HEK293 (cell line): ENCODE measurements around the gene CHRNA7.

ENCODE experiments used
- CTCF ChIA-PET: fragments of 350-600 bp; formaldehyde crosslinking; extraction: SDS; loops from one replicate; lab custom pipeline; 2021; ENCODE audit warnings: antibody characterized with exemption; lab: Yijun Ruan, JAX
- POLR2A ChIA-PET: fragments of 300-600 bp; formaldehyde crosslinking; extraction: SDS; loops from one replicate; lab custom pipeline; 2020; ENCODE audit warnings: antibody characterized with exemption, inconsistent platforms; lab: Yijun Ruan, JAX
- H3K27ac ChIP-seq: fragments of 200-500 bp; sonication (Bioruptor generic); 2 replicates; pipeline ENCODE4 v1.5.1; 2014; ENCODE audit warnings: low read depth, low read length, control low read depth, inconsistent platforms; ENCODE audit errors: extremely low read depth
- H3K36me3 ChIP-seq, 2 experiments: fragments of 200-500 bp in 1 of 2; sonication (Bioruptor generic) in 1 of 2; 1 replicate in 1 of 2; 2 replicates in 1 of 2; pipeline ENCODE4 v1.5.1; 2014 to 2017; ENCODE audit warnings: inconsistent platforms in 2 of 2, low read length in 2 of 2; ENCODE audit not compliant: control insufficient read depth in 2 of 2, insufficient read depth in 1 of 2
- H3K4me1 ChIP-seq: fragments of 200-500 bp; sonication (Bioruptor generic); 2 replicates; pipeline ENCODE4 v1.5.1; 2014; ENCODE audit warnings: mild to moderate bottlenecking, low read length, inconsistent platforms; ENCODE audit not compliant: control insufficient read depth, insufficient read depth
- H3K4me3 ChIP-seq: 2 replicates; pipeline ENCODE4 v1.5.1; 2011; ENCODE audit warnings: low read depth, mild to moderate bottlenecking, control low read depth, low read length, moderate library complexity
- H3K9me3 ChIP-seq: fragments of 200-500 bp; sonication (Bioruptor generic); 2 replicates; pipeline ENCODE4 v1.5.1; 2014; ENCODE audit warnings: low read depth, low read length, inconsistent platforms; ENCODE audit not compliant: control insufficient read depth, insufficient read depth
- AEBP2 ChIP-seq: fragments of 450-650 bp; formaldehyde crosslinking; IDR thresholded peaks from 2 replicates; pipeline ENCODE4 v1.5.1; 2016; ENCODE audit warnings: missing biosample characterization, missing genetic modification characterization, borderline replicate concordance
- GLI2 ChIP-seq: fragments of 450-650 bp; formaldehyde crosslinking; IDR thresholded peaks from 2 replicates; pipeline ENCODE4; 2017; ENCODE audit warnings: missing biosample characterization, missing genetic modification characterization, low read depth, borderline replicate concordance
- IKZF3 ChIP-seq: fragments of 450-650 bp; IDR thresholded peaks from 2 replicates; pipeline ENCODE4 v1.5.0; 2018; ENCODE audit warnings: missing biosample characterization, mild to moderate bottlenecking, missing genetic modification characterization, moderate library complexity
- ZBTB11 ChIP-seq: fragments of 450-650 bp; formaldehyde crosslinking; conservative IDR thresholded peaks from 2 replicates; pipeline ENCODE4 v1.5.1; 2016; ENCODE audit warnings: low read depth, missing biosample characterization, missing genetic modification characterization
- ZBTB21 ChIP-seq: fragments of 450-650 bp; formaldehyde crosslinking; IDR thresholded peaks from 2 replicates; pipeline ENCODE4 v1.5.1; 2017; ENCODE audit warnings: missing biosample characterization, missing genetic modification characterization
- ZFHX2 ChIP-seq: fragments of 450-650 bp; formaldehyde crosslinking; conservative IDR thresholded peaks from 2 replicates; pipeline ENCODE4 v1.5.1; 2016; ENCODE audit warnings: missing biosample characterization, missing genetic modification characterization
- ZNF114 ChIP-seq: fragments of 450-650 bp; formaldehyde crosslinking; IDR thresholded peaks from 2 replicates; pipeline ENCODE4 v1.5.0; 2017; ENCODE audit warnings: missing biosample characterization, missing genetic modification characterization
- ZNF221 ChIP-seq: fragments of 450-650 bp; formaldehyde crosslinking; IDR thresholded peaks from 2 replicates; pipeline ENCODE4 v1.5.1; 2017; ENCODE audit warnings: missing biosample characterization, missing genetic modification characterization, borderline replicate concordance
- ZNF266 ChIP-seq: fragments of 450-650 bp; formaldehyde crosslinking; IDR thresholded peaks from 2 replicates; pipeline ENCODE4 v1.5.1; 2016; ENCODE audit warnings: missing biosample characterization, missing genetic modification characterization, low read depth
- ZNF366 ChIP-seq: fragments of 450-650 bp; formaldehyde crosslinking; conservative IDR thresholded peaks from 2 replicates; pipeline ENCODE4 v1.5.1; 2016; ENCODE audit warnings: missing biosample characterization, missing genetic modification characterization
- ZNF426 ChIP-seq: fragments of 450-650 bp; formaldehyde crosslinking; IDR thresholded peaks from 2 replicates; pipeline ENCODE4 v1.5.1; 2017; ENCODE audit warnings: missing biosample characterization, missing genetic modification characterization, mild to moderate bottlenecking, inconsistent platforms, moderate library complexity
- ZNF501 ChIP-seq: fragments of 450-650 bp; formaldehyde crosslinking; IDR thresholded peaks from 2 replicates; pipeline ENCODE4 v1.5.1; 2016; ENCODE audit warnings: missing biosample characterization, missing genetic modification characterization
- ZNF510 ChIP-seq: fragments of 450-650 bp; formaldehyde crosslinking; IDR thresholded peaks from 2 replicates; pipeline ENCODE4 v1.5.1; 2018; ENCODE audit warnings: mild to moderate bottlenecking, missing genetic modification characterization, missing biosample characterization; ENCODE audit not compliant: insufficient replicate concordance
- ZNF624 ChIP-seq: fragments of 450-650 bp; formaldehyde crosslinking; IDR thresholded peaks from 2 replicates; pipeline ENCODE4 v1.5.1; 2017; ENCODE audit warnings: missing biosample characterization, missing genetic modification characterization
- ZNF670 ChIP-seq: fragments of 450-650 bp; formaldehyde crosslinking; IDR thresholded peaks from 2 replicates; pipeline ENCODE4 v1.5.1; 2016; ENCODE audit warnings: missing biosample characterization, missing genetic modification characterization, low read depth
- ZNF776 ChIP-seq: fragments of 450-650 bp; formaldehyde crosslinking; IDR thresholded peaks from 2 replicates; pipeline ENCODE4 v1.5.0; 2017; ENCODE audit warnings: missing biosample characterization, missing genetic modification characterization, borderline replicate concordance
- ZNF791 ChIP-seq: fragments of 450-650 bp; formaldehyde crosslinking; IDR thresholded peaks from 2 replicates; pipeline ENCODE4 v1.5.1; 2016; ENCODE audit warnings: missing biosample characterization, missing genetic modification characterization
- ZSCAN4 ChIP-seq: fragments of 450-650 bp; formaldehyde crosslinking; IDR thresholded peaks from 2 replicates; pipeline ENCODE4 v1.5.1; 2017; ENCODE audit warnings: missing biosample characterization, missing genetic modification characterization
- TF ChIP-seq, protein P1 (sequence below): fragments of 450-650 bp; formaldehyde crosslinking; IDR thresholded peaks from 2 replicates; pipeline ENCODE4 v1.5.1; 2016; ENCODE audit warnings: missing biosample characterization, missing genetic modification characterization, borderline replicate concordance
- TF ChIP-seq, protein P2 (sequence below): IDR thresholded peaks from 2 replicates; pipeline ENCODE4 v1.6.1; 2011; ENCODE audit warnings: mild to moderate bottlenecking, low read depth, low read length, borderline replicate concordance

The CHRNA7 gene

DNA sequence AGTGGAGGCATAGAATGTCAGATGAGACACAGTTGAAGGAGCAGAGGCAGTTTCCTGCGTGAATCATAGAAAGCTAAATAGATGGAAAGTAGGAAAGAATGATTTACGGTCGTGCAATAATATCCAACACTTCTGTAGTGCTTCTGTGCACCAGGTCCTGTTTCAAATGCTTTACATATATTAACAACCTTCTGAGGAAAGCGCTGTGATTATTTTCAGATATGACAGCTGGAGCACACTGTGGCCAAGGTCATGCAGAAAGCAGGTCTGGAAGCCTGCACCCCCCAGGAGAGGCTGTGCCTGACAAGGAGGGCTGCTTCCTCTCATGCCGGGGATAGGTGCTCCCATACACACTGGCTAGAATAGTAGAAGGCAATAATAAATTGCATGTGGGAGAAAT lies 104.5 kb downstream of the CHRNA7 start:
- Histone ChIP-seq H3K4me3 (no peak overlapping the region), H3K9me3 (no peaks in the 10 kb centered on the region), H3K36me3 (no peaks in the 10 kb centered on the region), H3K27ac (no peak overlapping the region), H3K4me1 (no peaks in the 10 kb centered on the region)
- no peak for TF ChIP-seq ZBTB21 (tag by site-specific recombination)
- no peak for TF ChIP-seq ZFHX2 (tag by site-specific recombination)
- no peak for TF ChIP-seq ZNF426 (tag by site-specific recombination)
- TF ChIP-seq GLI2 (tag by site-specific recombination), result no peak
- TF ChIP-seq ZNF366 (tag by site-specific recombination), result no peak
- TF ChIP-seq ZNF114, result no peak
- TF ChIP-seq ZNF776 (tag by site-specific recombination), result no peak
- no peak for TF ChIP-seq ZNF266 (tag by site-specific recombination)
- TF ChIP-seq, protein P1, sequence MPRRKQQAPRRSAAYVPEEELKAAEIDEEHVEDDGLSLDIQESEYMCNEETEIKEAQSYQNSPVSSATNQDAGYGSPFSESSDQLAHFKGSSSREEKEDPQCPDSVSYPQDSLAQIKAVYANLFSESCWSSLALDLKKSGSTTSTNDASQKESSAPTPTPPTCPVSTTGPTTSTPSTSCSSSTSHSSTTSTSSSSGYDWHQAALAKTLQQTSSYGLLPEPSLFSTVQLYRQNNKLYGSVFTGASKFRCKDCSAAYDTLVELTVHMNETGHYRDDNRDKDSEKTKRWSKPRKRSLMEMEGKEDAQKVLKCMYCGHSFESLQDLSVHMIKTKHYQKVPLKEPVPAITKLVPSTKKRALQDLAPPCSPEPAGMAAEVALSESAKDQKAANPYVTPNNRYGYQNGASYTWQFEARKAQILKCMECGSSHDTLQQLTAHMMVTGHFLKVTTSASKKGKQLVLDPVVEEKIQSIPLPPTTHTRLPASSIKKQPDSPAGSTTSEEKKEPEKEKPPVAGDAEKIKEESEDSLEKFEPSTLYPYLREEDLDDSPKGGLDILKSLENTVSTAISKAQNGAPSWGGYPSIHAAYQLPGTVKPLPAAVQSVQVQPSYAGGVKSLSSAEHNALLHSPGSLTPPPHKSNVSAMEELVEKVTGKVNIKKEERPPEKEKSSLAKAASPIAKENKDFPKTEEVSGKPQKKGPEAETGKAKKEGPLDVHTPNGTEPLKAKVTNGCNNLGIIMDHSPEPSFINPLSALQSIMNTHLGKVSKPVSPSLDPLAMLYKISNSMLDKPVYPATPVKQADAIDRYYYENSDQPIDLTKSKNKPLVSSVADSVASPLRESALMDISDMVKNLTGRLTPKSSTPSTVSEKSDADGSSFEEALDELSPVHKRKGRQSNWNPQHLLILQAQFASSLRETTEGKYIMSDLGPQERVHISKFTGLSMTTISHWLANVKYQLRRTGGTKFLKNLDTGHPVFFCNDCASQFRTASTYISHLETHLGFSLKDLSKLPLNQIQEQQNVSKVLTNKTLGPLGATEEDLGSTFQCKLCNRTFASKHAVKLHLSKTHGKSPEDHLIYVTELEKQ, result no peak
- TF ChIP-seq ZNF624 (tag by site-specific recombination), result no peak
- TF ChIP-seq ZSCAN4 (tag by site-specific recombination), result no peak
- no peak for TF ChIP-seq ZNF221 (tag by site-specific recombination)
- TF ChIP-seq AEBP2 (tag by site-specific recombination), result no peak
- no peak for TF ChIP-seq ZNF510 (tag by site-specific recombination)
- TF ChIP-seq IKZF3 (tag by site-specific recombination), result no peak
- no peak for TF ChIP-seq ZNF670
- TF ChIP-seq ZNF791 (tag by site-specific recombination), result no peak
- TF ChIP-seq, protein P2, sequence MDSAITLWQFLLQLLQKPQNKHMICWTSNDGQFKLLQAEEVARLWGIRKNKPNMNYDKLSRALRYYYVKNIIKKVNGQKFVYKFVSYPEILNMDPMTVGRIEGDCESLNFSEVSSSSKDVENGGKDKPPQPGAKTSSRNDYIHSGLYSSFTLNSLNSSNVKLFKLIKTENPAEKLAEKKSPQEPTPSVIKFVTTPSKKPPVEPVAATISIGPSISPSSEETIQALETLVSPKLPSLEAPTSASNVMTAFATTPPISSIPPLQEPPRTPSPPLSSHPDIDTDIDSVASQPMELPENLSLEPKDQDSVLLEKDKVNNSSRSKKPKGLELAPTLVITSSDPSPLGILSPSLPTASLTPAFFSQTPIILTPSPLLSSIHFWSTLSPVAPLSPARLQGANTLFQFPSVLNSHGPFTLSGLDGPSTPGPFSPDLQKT, result no peak
- no peak for TF ChIP-seq ZBTB11 (tag by site-specific recombination)
- no peak for TF ChIP-seq ZNF501 (tag by site-specific recombination)
- ChIA-PET CTCF (no interaction called here), POLR2A (no interaction called here)
